Measurements from ENCODE around the gene TTC32. TPM values are rescaled to one million over a fixed set of nuclear protein-coding genes. Genes with fewer than 3 reads are reported as not detected.

The TTC32 gene
- total and polyA plus RNA-seq, 9 donors: 13.3 to 21.3 (median 16.0) TPM

Other genes with a start within 250 kb of the TTC32 start
- 8.2 TPM for gene WDR35, start 88.1 kb upstream of the TTC32 start, total RNA-seq
- 10 to 100 TPM in 1 of 8 donors, 1 to 10 TPM in 7; 5.5 to 11.3 (median 7.5) TPM for gene WDR35, start 88.1 kb upstream of the TTC32 start, polyA plus RNA-seq (ENCODE audit: insufficient read depth in 1 of 8, insufficient read length in 8 of 8, low replicate concordance in 1 of 8)
- 0.31 TPM for gene MATN3, start 110.7 kb upstream of the TTC32 start, total RNA-seq
- gene MATN3, start 110.7 kb upstream of the TTC32 start, polyA plus RNA-seq (ENCODE audit: insufficient read depth in 1 of 8, insufficient read length in 8 of 8, low replicate concordance in 1 of 8): 1 to 10 TPM in 6 of 8 donors, under 1 TPM in 2; 0.44 to 2.3 (median 1.1) TPM
- 171 TPM for gene LAPTM4A, start 149.6 kb upstream of the TTC32 start, total RNA-seq
- gene LAPTM4A, start 149.6 kb upstream of the TTC32 start, polyA plus RNA-seq (ENCODE audit: insufficient read depth in 1 of 8, insufficient read length in 8 of 8, low replicate concordance in 1 of 8): 100 to 1,000 TPM; 306 to 427 (median 350) TPM

Data from muscle of leg (tissue), 9 donors.